Measurements from ENCODE around the gene UBE2Q2. TPM values are rescaled to one million over a fixed set of nuclear protein-coding genes. Genes with fewer than 3 reads are reported as not detected.
"Not testable (repeated sequence)": the region's sequence is repeated elsewhere in the genome, so short reads cannot be mapped to it uniquely, and the experiment has no call there.

UBE2Q2 gene
- total RNA-seq, 3 donors from 2014 or later = 11.8 to 14.2 (median 13.3) TPM

DNA sequence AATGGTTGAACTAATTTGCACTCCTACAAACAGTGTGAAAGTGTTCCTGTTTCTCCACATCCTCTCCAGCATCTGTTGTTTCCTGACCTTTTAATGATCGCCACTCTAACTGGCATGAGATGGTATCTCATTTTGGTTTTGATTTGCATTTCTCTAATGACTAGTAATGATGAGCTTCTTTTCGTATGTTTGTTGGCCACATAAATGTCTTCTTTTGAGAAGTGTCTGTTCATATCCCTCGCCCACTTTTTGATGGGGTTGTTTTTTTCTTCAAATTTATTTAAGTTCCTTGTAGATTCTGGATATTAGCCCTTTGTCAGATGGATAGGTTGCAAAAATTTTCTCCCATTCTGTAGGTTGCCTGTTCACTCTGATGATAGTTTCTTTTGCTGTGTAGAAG lies 67.1 kb downstream of the UBE2Q2 start:
- H3K9me3 Mint-ChIP-seq; DNase-seq; ATAC-seq; H3K27me3 Mint-ChIP-seq (ENCODE audit: low read depth); H3K4me3 Mint-ChIP-seq: not testable (repeated sequence)
- H3K4me1 Mint-ChIP-seq (ENCODE audit: low read depth) = peaks cover 37% of the 10 kb centered on the region
- H3K36me3 Mint-ChIP-seq (ENCODE audit: insufficient read depth) = peaks cover 55% of the 10 kb centered on the region

DNA sequence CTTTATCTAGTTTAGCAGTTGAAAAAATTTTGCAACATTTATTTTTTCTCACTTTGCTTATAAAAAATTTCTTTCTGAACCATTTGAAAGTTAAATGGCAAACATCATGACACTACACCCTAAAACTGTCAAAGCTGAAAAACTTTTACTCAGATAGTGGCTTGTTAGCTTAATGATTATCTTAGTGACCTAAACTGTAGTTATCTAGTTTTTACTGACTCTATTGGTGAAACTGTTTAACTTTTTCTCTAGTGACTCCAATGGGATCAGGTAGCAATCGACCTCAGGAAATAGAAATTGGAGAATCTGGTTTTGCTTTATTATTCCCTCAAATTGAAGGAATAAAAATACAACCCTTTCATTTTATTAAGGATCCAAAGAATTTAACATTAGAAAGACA lies 73.7 kb downstream of the UBE2Q2 start:
- DNase-seq = no peak
- peaks cover 45% of the 10 kb centered on the region for H3K36me3 Mint-ChIP-seq (ENCODE audit: insufficient read depth)
- no peak overlapping the region for H3K4me3 Mint-ChIP-seq
- no peaks in the 10 kb centered on the region for H3K27me3 Mint-ChIP-seq (ENCODE audit: low read depth)
- H3K9me3 Mint-ChIP-seq = no peaks in the 10 kb centered on the region
- peaks cover 8% of the 10 kb centered on the region for H3K4me1 Mint-ChIP-seq (ENCODE audit: low read depth)
- no peak for ATAC-seq

DNA sequence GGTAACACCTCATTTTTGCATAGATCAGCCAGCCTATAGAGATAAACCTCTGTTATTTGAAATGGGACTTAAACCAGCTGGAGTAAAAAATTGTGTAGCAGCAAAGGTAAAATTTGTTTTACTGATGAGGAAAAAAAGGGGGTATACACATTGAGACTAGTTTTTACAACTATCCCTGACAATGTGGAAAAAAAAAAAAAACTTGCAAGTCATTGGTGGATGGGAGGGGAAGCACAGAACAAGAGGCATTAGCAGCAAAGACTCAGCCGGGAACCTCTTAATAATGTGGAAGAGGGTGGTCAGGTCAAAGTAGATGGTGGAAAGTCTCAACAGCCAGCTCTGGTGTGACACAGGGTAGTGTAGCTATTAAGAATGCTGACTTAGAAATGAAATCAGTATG lies 74.9 kb downstream of the UBE2Q2 start:
- no peak for ATAC-seq
- H3K36me3 Mint-ChIP-seq (ENCODE audit: insufficient read depth) = peaks cover 39% of the 10 kb centered on the region

DNA sequence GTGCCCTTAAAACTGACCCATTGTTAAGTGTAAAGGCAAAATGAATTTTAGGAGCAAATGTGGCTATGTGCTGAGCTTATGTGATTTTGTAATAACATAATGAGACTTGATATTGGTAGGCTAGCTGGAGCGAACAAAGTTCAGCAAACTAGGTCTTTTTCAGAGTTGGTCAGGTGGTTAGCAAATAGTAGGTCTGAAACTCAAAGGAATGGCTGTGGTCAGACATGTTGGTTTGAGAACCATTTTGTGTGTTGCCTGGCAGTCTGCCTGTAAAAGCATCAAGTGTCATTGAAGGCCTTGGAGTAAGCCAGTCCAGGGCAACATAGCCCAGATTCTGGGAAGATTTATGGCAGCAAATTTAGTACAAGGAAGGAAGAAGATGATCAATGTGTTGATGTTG lies 76.8 kb downstream of the UBE2Q2 start:
- Mint-ChIP-seq H3K9me3 (no peaks in the 10 kb centered on the region), H3K4me1 (ENCODE audit: low read depth) (peaks cover 18% of the 10 kb centered on the region)
- DNase-seq = no peak

More for the DNA sequence above, 74.9 kb downstream of the UBE2Q2 start:
- Mint-ChIP-seq H3K9me3 (no peaks in the 10 kb centered on the region), H3K4me3 (no peak overlapping the region), H3K4me1 (ENCODE audit: low read depth) (peaks cover 8% of the 10 kb centered on the region), H3K27me3 (ENCODE audit: low read depth) (no peaks in the 10 kb centered on the region)
- no peak for DNase-seq

DNA sequence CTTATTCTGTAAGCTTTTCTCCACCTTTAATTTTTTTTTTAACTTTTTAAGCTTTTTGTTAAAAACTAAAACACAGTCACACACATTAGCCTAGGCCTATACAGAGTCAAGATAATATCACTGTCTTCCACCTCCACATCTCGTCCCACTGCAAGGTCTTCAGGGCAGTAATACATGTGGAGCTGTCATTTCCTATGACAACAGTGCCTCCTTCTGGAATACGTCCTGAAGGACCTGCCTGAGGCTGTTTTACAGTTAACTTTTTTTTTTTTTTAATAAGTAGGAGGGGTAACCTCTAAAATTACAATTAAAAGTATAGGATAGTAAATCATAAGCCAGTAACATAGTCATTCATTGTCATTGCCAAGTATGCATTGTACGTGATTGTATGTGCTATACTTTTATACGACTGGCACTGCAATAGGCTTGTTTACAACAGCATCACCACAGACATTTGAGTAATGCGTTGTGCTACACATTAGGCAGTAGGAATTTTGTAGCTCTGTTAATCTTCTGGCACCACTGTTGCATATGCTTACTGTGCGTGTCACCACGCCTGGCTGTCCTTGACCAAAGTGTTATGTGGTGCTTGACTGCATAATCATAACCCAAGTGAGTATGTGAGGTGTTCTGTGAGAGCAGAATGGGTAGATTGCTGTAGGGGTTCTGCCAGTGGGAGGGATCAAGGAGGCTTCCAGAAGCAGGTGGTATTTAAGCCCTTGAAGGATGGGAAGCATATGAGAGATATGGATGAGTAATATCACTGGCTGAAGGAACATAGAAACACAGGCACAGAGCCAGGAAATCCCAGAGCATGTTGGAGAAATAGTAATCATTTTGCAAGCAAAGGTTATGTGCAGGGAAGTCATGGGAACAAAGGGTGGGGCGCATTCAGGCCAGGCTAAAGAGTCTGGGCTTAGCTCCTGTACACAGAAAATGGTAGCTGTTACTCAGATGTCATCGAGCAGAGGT lies 78.8 kb downstream of the UBE2Q2 start:
- no peaks in the 10 kb centered on the region for H3K9me3 Mint-ChIP-seq
- H3K4me3 Mint-ChIP-seq = no peak overlapping the region
- H3K4me1 Mint-ChIP-seq (ENCODE audit: low read depth) = peaks cover 23% of the 10 kb centered on the region
- no peaks in the 10 kb centered on the region for H3K27me3 Mint-ChIP-seq (ENCODE audit: low read depth)
- peaks cover 51% of the 10 kb centered on the region for H3K36me3 Mint-ChIP-seq (ENCODE audit: insufficient read depth)
- ATAC-seq = no peak
- DNase-seq = no peak

More for the DNA sequence above, 76.8 kb downstream of the UBE2Q2 start:
- peaks cover 36% of the 10 kb centered on the region for H3K36me3 Mint-ChIP-seq (ENCODE audit: insufficient read depth)
- H3K4me3 Mint-ChIP-seq = no peak overlapping the region
- H3K27me3 Mint-ChIP-seq (ENCODE audit: low read depth) = no peaks in the 10 kb centered on the region
- no peak for ATAC-seq

DNA sequence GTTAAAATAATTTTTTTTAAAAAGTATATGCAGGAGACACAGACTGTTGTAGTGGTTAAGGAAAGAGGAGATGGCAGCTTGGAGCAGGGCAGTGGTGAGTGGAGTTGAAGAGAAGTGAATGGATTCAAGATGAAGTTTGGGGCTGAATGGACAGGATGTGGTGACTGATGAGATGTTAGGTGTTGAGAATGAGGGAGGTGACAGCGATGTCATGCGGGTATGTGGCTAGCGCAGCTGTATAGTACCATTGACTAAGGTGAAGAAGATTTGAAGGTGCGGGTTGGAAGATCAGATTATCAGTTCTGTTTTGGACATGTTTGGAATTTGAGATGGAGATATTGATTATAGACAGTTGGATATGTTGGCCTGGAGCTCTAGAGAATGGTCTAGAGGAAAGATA lies 80.5 kb downstream of the UBE2Q2 start:
- peaks cover 30% of the 10 kb centered on the region for H3K4me1 Mint-ChIP-seq (ENCODE audit: low read depth)
- ATAC-seq = no peak
- no peaks in the 10 kb centered on the region for H3K27me3 Mint-ChIP-seq (ENCODE audit: low read depth)
- H3K9me3 Mint-ChIP-seq = no peaks in the 10 kb centered on the region
- DNase-seq = no peak
- no peak overlapping the region for H3K4me3 Mint-ChIP-seq
- H3K36me3 Mint-ChIP-seq (ENCODE audit: insufficient read depth) = peaks cover 42% of the 10 kb centered on the region

DNA sequence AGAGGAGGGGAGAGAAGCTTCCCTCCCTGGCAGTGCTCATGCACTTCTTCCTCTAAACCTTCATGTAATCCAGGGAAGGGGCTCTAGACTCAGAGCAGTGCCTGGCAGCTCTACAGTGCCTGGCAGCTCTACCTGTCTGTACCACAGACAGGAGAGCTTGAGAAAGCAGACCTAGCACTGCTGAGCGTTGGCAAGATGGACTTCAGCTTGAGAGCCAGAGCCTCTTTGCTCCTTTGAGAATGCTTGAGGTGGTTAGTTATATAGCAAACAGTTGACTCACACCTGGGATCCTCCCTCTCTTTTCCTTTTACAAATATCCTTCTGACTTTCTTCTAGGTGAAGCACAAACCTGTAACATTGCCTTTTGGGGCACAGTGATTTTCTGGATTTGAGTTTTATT lies 81.3 kb downstream of the UBE2Q2 start:
- Mint-ChIP-seq H3K36me3 (ENCODE audit: insufficient read depth) (peaks cover 42% of the 10 kb centered on the region), H3K9me3 (no peaks in the 10 kb centered on the region), H3K4me3 (no peak overlapping the region), H3K27me3 (ENCODE audit: low read depth) (no peaks in the 10 kb centered on the region), H3K4me1 (ENCODE audit: low read depth) (peaks cover 30% of the 10 kb centered on the region)
- DNase-seq (no peak), ATAC-seq (no peak)

DNA sequence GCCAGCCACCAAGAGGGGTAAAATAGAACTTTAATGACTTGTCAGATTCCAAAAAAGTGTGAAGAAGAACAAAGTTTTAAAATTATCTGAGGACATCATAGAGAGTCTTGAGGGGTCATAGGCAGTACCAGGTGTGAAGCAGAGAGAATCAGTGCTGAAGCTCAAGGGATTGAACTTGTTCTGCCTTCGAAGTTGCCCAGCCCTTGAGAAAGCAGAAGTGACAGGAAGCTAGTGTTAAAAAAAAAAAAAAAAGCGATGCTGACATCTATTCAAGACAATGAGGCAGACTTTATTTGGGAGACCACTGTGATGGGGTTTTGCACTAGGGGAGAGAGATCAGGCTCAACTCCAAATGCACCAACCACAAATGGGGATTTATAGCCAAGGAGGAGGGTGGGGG lies 82.2 kb downstream of the UBE2Q2 start:
- H3K4me1 Mint-ChIP-seq (ENCODE audit: low read depth) = peaks cover 37% of the 10 kb centered on the region
- no peaks in the 10 kb centered on the region for H3K9me3 Mint-ChIP-seq
- H3K36me3 Mint-ChIP-seq (ENCODE audit: insufficient read depth) = peaks cover 42% of the 10 kb centered on the region
- no peak overlapping the region for H3K4me3 Mint-ChIP-seq
- no peak for ATAC-seq
- no peak for DNase-seq
- H3K27me3 Mint-ChIP-seq (ENCODE audit: low read depth) = no peaks in the 10 kb centered on the region

DNA sequence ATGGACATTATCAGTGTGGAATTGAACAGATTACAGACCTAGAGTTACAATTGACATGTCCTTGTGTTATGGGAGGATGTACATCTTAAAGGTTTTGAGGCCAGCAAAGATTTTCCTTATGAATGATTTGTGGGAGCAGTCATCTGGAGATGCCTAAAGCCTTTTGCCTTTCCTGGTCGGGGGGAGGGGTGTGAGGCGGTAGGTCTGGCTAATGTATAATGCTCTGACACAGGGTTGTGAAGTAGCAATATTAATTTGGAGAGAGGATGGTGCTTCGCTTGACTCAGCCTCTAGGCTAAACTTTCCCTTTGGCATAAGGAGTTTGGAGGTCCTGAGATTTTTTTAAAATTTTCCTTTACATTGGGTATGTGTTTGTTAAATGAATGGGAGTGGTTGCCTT lies 83.7 kb downstream of the UBE2Q2 start:
- no peak overlapping the region for H3K4me3 Mint-ChIP-seq
- peaks cover 49% of the 10 kb centered on the region for H3K36me3 Mint-ChIP-seq (ENCODE audit: insufficient read depth)
- H3K9me3 Mint-ChIP-seq = no peaks in the 10 kb centered on the region
- H3K4me1 Mint-ChIP-seq (ENCODE audit: low read depth) = peaks cover 38% of the 10 kb centered on the region
- ATAC-seq (no peak), DNase-seq (no peak)
- H3K27me3 Mint-ChIP-seq (ENCODE audit: low read depth) = no peaks in the 10 kb centered on the region

DNA sequence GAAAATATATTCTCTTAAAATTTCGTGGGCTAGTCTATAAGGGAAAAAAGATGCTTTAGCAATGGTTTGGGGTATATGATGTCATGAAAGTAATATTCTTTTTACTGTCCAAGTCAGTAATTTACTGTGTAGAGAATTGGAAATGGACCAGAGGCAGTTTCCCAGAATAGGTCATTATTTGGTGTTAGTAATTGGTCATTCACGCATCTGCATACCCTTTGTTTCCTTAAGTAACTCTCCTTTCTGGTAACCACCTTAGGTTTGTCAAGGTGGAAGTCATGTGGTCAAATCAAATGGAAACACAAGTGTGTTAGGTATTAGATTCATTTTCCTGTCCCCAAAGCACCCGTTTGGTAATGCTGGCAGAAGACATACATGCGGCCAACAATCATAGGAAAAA lies 84.4 kb downstream of the UBE2Q2 start:
- ATAC-seq = no peak
- no peak overlapping the region for H3K4me3 Mint-ChIP-seq
- DNase-seq = no peak
- no peaks in the 10 kb centered on the region for H3K27me3 Mint-ChIP-seq (ENCODE audit: low read depth)
- H3K4me1 Mint-ChIP-seq (ENCODE audit: low read depth) = peaks cover 33% of the 10 kb centered on the region
- H3K36me3 Mint-ChIP-seq (ENCODE audit: insufficient read depth) = peaks cover 46% of the 10 kb centered on the region
- no peaks in the 10 kb centered on the region for H3K9me3 Mint-ChIP-seq

DNA sequence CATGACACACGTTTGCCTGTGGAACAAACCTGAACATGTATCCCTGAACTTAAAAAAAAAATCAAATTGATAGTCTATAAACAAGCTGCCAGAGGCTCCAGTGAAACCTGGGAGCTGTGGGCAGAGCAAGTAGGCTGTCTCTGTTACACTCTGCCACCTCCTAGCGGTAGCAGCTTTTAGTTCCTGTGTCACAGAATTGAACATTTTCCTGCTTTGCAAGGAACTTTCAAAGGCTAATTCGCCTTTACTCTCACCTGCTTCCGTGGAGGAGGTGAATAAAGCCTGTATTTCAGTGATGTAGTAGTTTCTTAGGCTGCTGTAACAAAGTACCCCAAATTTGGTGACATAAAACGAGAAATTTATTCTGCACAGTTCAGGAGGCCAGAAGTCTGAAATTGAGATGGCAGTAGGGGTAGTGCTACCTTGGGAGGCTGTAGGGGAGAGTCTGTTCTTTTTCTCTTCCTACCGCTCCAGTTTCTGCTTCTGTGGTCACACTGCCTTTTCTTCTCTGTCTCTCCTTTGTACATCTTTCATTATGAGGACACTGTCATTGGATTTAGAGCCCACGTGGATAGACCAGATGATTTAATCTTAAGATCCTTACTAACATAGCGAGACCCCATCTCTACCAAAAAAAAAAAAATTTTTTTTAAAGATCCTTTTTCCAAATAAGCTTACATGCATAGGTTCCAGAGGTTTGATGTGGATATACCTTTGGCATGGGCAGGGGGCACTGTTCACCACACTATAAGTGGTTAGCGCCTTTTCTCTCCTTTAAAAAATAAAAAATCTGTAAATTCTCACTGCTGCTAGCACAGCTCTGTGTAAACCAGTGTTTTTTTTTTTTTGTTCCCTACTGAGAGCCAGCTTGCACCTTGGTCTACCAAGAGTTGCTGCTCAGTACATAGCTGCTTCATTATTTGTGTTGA lies 85.7 kb downstream of the UBE2Q2 start:
- no peaks in the 10 kb centered on the region for H3K9me3 Mint-ChIP-seq
- H3K4me1 Mint-ChIP-seq (ENCODE audit: low read depth) = peaks cover 25% of the 10 kb centered on the region
- no peak overlapping the region for H3K4me3 Mint-ChIP-seq
- no peak for DNase-seq
- no peaks in the 10 kb centered on the region for H3K27me3 Mint-ChIP-seq (ENCODE audit: low read depth)
- peaks cover 52% of the 10 kb centered on the region for H3K36me3 Mint-ChIP-seq (ENCODE audit: insufficient read depth)
- no peak for ATAC-seq

DNA sequence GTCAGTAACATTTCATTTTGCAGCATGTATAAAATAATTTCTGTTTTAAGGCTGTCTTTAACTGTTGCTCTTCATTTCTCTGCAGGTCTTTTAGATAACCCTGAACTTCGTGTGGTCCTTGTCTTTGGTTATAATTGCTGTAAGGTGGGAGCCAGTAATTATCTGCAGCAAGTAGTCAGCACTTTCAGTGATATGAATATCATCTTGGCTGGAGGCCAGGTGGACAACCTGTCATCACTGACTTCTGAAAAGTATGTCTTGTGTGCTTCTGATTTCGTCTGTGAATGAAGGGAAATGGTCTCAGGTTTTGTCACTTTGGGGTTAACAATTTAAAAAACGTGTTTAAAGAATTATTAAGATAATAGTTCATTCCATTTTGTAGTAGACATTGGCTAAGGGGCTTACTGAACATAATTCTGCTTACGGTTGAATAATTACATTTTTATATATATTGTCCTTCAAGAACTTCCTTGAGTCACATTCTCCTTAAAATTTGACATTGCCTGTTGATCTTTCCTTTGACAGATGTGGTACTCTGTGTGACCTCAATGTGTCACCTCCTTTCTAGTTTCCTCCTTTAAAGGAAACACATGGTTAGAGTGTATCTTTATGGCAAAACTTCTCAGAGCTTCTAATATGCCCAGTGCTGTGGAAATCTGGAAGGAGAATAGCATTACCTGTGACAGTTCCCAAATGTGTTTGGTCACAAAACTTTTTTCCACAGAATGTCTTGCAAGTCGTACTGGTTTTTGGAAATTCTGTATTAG lies 86.7 kb downstream of the UBE2Q2 start:
- DNase-seq (no peak), ATAC-seq (no peak)
- Mint-ChIP-seq H3K27me3 (ENCODE audit: low read depth) (no peaks in the 10 kb centered on the region), H3K36me3 (ENCODE audit: insufficient read depth) (peaks cover 51% of the 10 kb centered on the region), H3K9me3 (no peaks in the 10 kb centered on the region), H3K4me3 (no peak overlapping the region), H3K4me1 (ENCODE audit: low read depth) (peaks cover 21% of the 10 kb centered on the region)

DNA sequence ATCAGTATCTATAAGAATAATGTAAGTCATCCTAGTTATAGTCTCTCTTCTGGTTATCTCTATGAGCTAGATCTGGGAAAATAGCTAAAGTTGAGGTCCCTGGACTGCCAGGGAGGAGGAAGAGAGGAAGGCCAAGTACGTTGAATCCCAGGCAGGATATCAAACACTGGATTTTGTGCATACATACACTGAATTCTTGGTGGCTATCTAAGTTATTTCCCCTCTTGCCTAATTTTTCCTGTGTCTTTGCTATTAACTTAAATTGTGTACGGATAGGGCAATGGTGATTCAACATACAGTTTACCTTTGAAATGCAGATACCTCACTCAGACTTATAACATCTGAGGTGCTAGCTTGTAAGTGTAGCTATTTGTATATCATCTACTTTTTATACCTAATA lies 87.6 kb downstream of the UBE2Q2 start:
- Mint-ChIP-seq H3K4me3 (no peak overlapping the region), H3K27me3 (ENCODE audit: low read depth) (no peaks in the 10 kb centered on the region), H3K9me3 (no peaks in the 10 kb centered on the region), H3K36me3 (ENCODE audit: insufficient read depth) (peaks cover 48% of the 10 kb centered on the region), H3K4me1 (ENCODE audit: low read depth) (peaks cover 17% of the 10 kb centered on the region)
- ATAC-seq (no peak), DNase-seq (no peak)

DNA sequence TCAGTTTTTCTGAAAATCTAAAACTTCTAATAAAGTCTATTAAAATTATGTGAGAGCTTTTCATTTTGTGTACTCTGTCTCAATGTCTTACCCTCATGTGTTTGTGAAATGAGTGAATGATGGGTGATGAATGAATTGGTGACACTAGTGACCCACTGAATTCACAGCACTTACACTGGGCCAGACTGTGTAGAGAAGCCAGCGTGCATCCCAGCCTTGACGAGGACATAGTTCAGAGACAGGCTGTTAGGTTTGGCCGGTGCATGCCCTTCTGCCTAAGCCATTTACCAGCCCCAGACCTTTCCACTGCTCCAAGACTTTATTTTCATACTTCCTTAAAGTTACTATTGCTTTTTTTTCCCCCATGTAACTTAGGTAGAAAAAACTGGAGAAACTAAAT lies 99.2 kb downstream of the UBE2Q2 start:
- H3K36me3 Mint-ChIP-seq (ENCODE audit: insufficient read depth) = peaks cover 17% of the 10 kb centered on the region
- DNase-seq (no peak), ATAC-seq (no peak)
- H3K4me3 Mint-ChIP-seq = no peak overlapping the region
- H3K27me3 Mint-ChIP-seq (ENCODE audit: low read depth) = peaks cover 14% of the 10 kb centered on the region
- no peaks in the 10 kb centered on the region for H3K4me1 Mint-ChIP-seq (ENCODE audit: low read depth)
- peaks cover 7% of the 10 kb centered on the region for H3K9me3 Mint-ChIP-seq

Measured in activated T-cell treated with anti-CD3 and anti-CD28 coated beads, Interleukin-2, amount 50 U/mL, for 4 hours (primary cell).